Fibroblast of skin of back (primary cell): Measurements from ENCODE around the gene FHIT.

Source experiments
- DNase-seq: peaks from one replicate; pipeline ENCODE4 v3.0.0-alpha.2; 2013

FHIT gene

DNA sequence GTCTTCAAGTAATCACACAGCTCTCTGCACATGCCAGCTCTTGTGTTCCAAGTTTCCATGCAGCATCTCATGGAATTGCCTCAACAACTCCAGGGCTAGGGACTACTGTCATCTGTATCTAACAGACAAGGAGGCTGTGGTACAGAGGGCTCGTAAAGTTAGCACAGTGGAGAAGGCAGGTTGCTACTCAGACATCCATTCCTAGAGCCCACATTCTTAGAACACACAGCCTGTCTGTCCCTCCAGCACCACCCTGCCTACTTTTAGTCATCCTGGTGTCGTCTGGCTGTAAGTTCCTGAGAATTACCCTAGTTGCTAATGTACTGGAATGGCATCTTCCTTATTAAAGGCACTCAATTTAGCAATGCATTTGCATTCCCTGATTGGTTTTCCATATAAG, 862.5 kb downstream of the FHIT start:
- no peak for DNase-seq

DNA sequence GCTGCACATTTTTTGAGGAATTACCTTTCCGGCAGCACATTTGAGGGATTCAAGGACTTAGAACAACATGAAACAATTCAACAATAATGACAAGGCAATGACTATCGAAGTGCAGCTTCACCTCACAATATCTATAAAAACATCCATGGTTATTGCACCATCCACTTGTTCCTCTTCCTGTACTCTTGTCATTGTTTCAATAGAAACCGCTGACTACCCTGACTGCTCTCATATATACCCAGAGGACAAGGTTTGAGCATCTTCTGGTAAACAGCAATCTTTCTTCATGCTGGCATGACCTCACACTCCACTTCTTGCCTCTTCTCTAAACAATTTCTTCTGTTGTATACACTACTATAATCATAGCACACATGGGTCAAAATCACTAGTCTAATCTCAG, 864.9 kb downstream of the FHIT start:
- DNase-seq, result no peak

DNA sequence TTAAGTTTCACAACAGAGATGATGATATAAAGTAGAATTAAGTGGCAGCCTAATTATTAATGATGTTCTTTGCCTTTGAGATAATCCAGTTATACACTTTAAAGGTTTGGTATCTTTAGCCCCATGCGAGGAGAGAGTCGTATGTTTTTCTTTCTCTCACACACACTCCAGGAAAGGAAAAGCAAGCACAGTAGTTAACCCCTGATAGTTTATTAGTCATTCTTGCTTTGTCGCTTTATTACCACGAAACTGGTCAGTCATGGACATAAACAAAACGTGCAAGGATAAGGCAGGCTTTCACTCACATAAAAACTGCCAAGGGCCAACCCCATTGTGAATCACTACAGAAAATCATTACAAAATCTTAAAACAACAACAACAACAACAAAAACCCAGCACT, 866.9 kb downstream of the FHIT start:
- DNase-seq, result peak; percentile 34

DNA sequence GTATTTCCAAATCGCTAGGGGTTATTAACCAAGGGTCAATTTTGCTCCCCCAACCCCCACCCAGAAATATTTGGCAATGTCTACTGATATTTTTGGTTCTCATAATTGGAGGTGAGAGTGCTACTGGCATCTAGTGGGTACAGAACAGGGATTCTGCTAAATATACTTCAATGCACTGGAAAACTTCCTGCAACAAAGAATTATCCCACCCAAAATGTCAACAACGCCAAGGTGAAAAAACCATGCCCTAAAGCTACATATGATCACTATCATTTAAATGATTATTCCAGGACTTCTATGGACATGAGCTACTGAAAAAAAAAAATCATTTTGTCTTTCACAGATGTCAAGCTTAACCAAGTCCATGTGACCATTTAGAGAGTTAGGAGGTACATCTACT, 867.9 kb downstream of the FHIT start:
- no peak for DNase-seq

DNA sequence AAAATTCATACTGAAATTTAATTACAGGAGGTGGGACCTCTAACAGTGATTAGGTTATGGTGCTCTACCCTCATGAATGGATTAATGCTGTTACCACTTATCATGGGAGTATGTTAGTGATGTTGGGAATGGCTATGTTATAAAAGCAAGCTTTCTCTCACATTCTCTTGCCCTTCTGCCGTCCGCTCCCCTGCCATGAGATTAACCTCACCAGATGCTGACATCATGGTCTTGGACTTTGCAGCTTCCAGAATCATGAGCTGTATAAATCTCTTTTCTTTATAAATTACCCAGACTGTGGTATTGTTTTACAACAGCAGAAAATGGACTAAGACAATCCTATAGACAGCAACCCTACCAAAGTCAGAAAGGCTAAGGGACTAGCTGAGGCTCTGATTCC, 884.8 kb downstream of the FHIT start:
- peak; percentile 73 for DNase-seq

DNA sequence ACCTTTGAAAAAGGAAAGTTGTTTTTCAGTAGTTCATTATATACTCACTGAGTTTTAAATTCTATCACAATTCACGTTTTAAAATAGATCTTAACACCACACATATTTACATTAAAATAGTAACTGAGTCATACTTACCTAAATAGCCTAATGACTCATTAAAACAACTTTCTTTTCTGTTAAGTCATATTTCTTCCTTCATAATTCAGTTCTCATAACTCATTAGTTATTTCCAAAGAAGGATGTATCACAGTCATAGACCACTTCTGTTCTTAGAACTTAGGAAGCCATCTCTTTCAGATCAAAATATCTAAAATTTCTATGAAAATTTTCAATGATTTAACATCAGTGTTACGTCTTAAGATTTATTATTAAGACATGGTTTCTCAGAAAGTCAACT, 885.9 kb downstream of the FHIT start:
- DNase-seq, result peak; percentile 85

DNA sequence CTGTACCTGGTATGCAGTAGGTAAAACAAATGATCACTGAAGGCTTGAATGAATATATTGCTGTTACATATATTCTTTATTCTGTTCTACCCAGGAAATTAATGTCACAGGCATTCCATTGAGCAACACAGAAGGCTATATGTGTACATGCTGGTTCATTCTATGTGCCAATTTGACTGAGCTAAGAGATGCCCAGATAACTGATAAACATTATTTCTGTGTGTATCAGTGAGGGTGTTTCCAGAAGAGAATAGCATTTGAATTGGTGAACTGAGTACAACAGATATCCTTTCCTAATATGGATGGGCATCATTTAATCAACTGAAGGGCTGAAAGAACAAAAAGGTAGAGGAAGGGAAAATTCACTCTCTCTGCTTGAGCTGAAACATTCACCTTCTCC, 886.8 kb downstream of the FHIT start:
- DNase-seq, result peak; percentile 13

DNA sequence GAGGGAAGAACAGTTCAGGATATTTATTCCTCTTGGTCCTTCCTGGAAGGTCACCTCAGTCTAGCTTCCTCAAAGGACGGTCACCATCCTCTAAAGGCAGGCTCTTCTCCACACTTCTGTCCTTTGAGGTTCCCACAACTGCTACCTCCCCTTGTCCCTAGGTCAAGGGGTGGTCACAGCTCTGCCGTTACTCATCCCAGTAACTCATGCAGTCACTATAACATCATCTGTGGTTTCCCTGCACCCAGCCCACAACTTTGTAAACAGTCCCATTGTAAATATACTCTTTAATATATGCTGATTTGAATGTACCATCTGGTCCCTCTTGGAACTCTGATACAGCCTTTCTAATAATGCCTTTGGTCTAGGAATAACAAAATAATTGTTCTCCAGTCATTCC, 887.4 kb downstream of the FHIT start:
- peak; percentile 60 for DNase-seq

DNA sequence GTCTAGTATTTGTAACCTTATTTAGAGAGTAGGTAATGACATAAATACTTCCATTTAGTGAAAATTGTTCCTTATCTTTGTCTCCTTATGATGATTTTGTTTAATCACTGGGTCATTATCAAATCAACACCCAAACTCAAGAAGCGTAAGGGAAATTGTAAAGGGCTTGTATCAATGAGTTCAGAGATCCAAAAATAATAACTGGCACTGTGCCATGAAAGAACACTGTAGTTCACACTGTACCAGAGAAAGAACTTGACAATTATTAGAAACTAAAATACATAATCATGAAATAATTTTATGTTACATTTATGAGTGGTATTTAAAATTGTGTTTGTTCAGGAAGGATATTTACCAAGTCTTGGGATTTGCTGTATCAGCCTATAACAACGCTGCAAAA, 895.4 kb downstream of the FHIT start:
- DNase-seq, result no peak

DNA sequence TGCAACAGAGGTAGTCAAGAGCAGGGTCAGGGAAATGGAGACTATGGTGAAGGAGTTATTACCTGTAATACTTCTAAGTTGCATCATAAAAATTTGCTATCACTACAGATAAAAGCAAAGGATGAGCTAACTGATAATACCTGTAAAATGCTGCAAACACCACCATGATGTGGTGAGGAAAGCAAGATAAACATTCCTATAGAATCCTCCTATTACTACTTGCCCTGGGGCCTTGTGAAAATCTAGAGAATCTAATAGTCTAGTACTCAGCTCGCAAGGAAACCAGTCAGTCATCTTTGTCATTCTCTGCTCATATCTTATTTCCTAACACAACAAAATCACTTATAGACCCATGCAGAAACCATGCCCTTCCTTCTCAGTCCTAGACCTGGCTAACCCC, 899.8 kb downstream of the FHIT start:
- DNase-seq, result no peak

DNA sequence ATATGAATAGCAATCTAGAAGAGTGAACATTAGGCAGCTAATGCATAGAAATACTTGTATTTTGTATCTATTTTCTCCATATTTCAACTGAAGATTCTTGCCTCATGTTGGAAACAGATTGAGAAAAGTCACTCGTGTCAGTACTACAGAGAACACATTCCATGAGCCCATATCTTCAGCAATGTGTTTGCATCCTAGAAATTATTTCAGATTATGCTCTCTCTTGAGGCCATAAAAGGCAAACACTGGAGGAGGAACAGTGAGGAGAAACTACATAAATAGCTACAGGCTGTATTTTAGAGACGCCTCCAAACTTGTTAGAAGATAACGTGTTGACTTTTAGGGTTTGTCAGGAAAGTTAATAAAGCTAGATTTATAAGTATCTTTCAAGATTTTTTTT, 906.9 kb downstream of the FHIT start:
- DNase-seq, result no peak

DNA sequence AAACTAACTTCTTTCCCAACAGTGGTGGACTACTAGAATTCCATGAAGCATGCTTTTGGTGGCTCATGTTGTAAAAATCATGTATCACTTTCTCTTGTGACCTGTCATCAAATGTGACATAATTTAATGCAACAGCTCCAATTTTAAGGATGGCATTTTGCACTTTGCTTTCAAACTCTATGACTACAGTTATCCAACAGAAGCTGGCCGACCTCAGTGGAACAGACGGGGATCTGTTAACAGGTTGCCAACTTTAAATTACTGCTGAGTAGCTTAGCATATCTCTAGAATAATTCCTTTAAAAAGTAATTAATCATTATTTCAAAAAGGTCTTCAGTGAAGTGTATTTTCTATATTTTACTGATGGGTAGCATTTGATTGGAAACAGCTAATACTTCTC, 907.4 kb downstream of the FHIT start:
- no peak for DNase-seq

DNA sequence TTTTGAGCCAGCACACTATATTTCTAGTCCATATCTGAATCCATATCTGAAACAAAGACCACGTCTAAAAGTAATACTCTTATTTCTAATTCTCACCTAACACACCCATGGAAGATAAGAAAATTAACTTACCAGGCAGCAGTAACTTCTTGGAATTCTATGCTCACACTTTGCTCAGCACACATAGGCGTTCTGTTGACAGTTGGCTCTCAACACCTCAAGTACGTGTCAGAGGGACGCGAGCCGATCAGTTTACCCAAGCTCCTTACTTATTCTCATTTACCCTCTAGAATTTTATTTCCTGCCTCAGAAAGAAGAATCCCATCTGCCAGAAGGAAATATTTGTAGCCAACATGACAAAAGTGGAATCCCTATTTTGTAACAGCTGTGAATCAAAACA, 911.9 kb downstream of the FHIT start:
- no peak for DNase-seq

DNA sequence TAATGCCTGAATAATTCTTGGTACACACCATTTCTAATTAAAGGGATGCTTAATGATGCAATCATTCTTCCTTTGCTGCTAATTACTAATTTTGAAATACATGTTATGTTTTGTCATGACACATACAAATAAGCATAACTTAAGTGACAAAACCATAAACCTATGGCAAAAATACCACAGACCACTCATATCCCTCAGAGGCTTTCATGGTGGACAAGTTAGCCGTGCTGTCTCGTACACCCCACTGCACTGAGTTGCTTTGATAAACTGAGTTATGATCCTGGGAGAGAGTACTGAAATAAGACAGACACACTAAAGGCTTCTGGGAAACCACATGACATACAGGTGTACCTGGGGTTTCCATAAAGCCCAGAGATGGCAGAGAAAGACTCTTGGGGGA, 913.8 kb downstream of the FHIT start:
- DNase-seq, result no peak

DNA sequence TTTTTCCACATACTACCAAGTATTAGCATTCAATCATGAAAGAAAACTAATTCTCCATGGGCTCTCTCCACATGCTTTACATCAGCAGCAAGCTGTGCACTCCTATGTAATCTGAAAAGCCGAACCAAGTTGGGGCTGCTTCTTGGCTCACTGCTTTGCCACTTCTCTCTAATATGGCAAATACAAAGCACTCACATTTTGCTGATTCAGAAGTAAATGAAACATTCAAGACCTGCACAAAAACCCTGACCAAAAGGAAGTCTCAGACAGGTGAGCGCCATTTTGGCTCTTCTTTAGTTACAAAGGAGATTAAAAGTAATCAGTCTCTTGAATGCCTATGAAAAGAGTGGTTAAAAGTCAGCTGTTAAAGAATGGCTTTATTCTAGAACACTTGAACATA, 915.2 kb downstream of the FHIT start:
- DNase-seq, result no peak

DNA sequence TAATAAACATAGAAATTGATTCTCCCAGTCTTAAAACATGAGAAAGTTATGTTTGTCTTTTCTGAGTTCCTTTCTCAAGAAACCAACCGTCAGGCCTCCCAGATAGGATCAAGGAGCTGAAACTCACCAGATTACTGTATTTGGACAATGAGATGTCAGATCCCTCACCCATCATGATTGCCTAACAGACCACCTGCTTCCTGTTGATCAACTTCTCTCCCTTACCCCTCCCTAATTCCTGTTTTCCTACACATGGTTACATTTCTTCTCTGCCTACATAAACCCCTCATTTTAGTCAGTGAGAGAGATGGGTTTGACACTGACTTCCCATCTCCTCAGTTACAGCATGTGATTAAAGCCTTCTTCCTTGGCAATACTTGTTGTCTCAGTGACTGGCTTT, 917.5 kb downstream of the FHIT start:
- no peak for DNase-seq

DNA sequence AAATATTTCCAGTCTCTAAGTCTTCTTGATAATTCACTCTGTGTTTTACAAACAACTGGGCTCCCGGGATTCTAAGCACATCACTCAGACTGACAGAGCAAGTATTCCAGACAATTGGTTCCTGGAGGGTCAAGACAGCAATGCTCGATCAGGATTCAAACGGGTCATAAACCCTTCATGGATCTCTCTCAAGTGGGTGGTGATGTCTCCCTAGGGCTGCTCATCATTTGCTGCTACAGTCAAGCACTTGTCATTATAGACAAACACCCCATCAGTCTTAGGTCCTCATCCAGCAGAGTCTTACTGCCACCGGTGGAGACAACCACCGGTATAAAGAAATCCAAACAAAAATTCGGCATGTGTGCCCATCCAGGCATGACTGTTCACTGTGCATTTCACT, 921.1 kb downstream of the FHIT start:
- no peak for DNase-seq

DNA sequence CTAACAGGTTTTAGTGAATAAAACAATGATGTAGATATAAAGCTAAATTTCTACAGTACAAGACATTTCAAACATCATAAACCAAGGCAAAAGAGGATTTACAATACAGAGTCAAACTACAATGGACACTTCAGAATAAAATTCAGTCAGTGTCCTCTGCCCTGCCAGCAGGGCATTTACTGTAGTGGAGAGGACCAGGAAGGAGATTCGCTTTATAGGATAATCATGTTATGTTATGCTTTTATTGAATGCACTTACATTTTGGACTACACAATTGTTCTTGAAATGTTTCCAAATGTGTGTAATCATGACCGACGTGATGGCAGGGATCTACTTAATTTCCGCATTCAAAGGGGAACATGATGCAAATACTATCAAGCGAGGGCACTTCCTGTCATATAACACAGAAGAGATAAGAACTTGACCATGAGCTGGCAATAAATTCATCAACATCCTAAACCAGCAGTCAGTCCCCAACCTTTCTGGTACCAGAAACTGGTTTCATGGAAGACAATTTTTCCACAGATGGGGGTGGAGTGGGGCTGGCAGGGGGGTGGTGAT, 925.6 kb downstream of the FHIT start:
- no peak for DNase-seq

DNA sequence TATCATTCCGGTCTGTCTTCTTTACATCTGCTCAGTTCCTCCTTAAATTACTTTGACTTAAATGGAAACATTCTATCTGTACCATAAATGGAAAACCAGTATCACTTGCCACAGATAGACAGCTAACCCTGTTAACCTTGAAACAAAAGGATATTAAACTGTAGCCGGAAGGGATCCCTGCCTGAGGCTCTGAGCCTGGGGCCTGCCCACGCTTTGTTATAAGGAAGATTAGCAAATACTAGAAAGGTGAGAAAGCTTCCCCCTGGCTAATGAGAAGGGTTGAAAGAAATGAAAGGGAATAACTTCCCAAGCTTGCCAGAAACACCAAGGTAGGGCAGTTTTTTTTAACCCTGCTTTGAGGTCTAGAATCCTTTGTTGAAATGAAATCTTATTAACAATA, 927.6 kb downstream of the FHIT start:
- no peak for DNase-seq

DNA sequence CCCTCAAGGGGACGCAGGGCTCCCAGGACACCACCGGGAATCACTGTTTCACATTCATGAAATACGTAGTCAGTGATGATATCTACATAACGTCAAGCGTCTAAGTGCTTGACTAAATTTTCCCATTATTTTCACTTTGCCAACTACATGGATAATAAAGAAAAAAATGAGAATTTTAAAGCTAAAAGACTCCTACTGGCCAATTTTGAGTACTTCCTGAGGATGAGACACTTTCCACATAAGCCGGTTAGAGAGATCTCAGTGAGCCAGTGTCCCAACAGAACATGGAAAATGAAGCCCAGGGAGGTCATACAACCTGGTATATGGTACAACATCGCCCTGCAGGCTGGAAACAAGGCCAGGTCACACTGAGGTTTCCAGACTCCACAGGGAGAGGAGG, 928.1 kb downstream of the FHIT start:
- no peak for DNase-seq

DNA sequence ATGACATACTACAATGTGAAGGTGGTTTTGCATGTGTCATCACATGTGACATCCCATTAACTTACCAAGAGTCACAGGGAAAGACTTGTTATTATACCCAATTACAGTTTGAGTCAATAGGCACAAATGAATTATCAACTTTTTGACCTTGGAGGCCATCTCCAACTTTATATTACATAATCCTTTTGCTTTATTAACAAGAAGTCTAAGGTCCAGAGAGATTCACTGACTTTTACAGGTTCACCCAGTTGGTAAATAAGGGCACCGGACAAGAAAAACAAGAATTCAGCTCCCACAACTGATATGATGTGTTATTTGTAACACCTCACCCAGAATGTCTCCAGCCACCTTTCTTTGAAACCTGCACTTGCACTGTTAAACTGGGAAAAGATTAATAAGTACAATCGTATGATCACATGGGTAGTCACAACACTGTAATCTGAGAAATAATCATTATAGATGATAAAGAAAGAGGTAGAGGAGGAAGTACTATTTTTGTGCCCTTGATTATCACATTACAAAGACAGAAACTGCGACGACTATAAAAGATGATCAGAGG, 928.9 kb downstream of the FHIT start:
- no peak for DNase-seq

DNA sequence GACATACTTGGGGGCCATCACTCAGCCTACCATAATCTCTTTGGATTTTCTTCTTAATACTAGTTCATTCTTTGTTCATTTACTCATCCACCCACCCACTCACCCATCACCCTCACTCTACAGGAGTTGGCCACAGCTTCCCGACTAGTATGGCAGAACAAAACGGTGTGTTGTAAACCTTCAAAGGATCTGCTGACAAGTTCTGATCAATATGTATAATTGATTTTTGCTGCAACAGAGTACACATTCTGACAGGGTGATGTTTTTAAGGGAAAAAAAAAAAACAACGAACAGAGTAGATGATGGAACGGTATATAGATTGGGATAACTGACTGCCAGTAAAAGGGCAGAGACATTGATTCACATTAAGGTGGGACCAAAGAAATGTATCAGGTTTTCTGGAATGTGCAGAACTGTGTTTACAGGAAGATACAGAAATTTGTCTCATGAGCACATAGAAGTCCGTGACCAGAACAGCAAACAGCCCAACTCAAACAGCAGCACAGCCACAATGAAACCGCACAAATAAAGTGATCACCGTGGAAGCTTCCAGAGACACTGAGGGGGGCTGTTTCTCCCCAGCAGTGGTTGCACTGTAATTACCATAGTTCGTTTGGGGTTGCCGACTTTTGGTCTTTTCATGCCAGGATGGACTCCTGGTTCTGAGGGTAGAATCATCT, 931.9 kb downstream of the FHIT start:
- DNase-seq, result no peak

DNA sequence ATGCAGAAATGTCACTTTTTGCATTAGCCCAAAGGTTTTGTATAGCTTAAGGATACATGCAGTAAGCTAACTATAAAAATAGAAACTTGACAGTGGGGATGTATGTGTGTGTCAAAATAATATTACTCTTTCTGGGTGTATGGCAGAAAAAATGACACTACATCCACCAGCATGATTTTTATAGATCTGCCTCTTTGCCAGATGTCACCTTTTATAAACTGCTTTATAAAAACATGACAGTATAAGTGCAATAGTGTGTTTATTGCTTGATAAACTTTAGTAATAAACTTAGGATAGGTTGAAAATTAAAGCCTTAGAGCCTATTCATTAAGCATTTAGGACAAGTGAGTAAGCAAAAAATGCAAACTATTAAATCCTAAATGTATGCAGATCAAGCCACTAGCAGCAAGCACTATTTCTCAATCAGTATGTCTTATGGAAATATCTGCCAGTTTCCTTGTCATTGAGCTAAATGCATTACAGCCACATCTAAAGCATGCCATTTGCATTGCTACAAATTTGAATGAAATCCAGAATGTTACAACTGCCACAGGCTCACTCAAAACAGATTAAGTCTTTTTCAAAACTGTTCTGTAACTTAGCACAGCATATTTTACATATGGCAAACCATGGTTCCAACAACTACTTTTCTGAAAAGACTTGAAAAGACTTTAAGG, 935.0 kb downstream of the FHIT start:
- DNase-seq, result peak; percentile 85

DNA sequence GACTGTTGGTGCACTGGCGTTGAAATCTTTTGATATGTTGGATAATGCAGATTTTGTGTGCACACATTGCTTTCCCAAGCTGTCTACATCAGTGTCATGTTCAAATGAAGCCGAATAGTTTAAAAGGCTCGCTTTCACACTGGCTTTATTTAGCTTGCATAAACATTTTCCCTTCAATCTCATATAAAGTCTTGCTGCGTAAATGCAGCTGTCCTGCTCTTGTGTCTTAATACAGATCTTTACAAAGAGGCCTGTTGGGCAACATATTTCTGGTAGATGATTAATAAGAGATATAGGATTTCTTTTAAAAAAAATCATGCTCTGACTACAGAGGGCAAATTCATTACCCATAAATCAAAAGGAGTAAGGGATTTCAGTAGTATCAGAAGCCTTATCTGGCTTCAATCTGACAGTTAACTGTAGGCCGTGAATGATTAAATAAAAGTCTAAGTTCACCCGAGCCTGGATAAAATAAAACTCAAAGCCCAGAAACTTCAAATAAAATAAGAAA, 937.2 kb downstream of the FHIT start:
- DNase-seq, result no peak
